ENCODE data around the gene PRKAR1B. TPM values are rescaled to one million over a fixed set of nuclear protein-coding genes. Genes with fewer than 3 reads are reported as not detected.

Gene PRKAR1B
- polyA plus RNA-seq, 1 of the 3 experiments (the other 2 are of a cell fraction) = 63.7 TPM

DNA sequence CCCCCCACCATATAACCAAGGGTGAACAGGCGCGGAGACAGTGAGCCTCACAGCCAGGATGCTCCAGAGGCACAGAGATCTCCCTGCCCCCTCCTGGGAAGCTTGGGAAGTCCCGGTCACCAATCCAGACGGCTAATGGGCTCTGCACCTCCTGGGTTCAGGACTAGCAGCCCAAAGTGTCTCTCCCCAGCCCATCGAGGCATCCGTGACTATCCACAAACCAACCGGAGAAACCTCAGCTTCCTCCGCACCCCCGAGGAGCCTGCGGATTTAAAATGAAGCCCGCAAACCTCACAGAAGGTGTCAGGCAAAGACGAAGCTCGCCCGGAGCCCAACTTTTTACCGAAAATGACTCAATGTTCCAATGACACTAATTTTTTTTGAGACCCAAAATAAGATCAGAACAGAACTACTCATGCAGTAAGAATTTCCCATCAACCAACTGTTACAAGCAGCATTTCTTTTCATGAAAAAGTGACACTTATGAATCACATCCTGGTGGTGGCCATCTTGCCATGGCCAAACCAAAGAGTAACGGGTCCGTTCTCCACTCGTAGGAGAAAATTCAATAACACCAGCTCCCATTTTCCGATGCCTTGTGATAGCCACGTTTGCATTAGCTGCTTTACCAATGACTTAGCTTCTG lies 213.4 kb downstream of the PRKAR1B start (continued):
- TF ChIP-seq FOXM1 (IDR thresholded peaks at IDR 0.05; ENCODE audit: low read depth) (no peak), GABPA (IDR thresholded peaks at IDR 0.05; ENCODE audit: low read depth) (no peak), NRF1 (IDR thresholded peaks at IDR 0.05; ENCODE audit: low read depth, low read length) (no peak), YY1 (IDR thresholded peaks at IDR 0.05; ENCODE audit: low read depth) (peak; percentile 83), MXI1 (IDR thresholded peaks at IDR 0.05; ENCODE audit: low read depth, low read length) (no peak), RFX5 (IDR thresholded peaks at IDR 0.05; ENCODE audit: low read length) (no peak), SMC3 (IDR thresholded peaks at IDR 0.05; ENCODE audit: low read depth, low read length) (no peak), SIN3A (IDR thresholded peaks at IDR 0.05; ENCODE audit: borderline replicate concordance, low read depth, low read length) (no peak), FOSL2 (IDR thresholded peaks at IDR 0.05; ENCODE audit: borderline replicate concordance, low read depth) (peak; percentile 88), POLR2AphosphoS5 (IDR thresholded peaks at IDR 0.05; ENCODE audit: low read depth, low read length) (peak; percentile 40; the same call in 1 of the 2 replicates), JUND (IDR thresholded peaks at IDR 0.05) (peak; percentile 85), TEAD4 (IDR thresholded peaks at IDR 0.05; ENCODE audit: borderline replicate concordance, insufficient read depth) (peak; percentile 35; the same call in 1 of the 2 replicates), ELF1 (IDR thresholded peaks at IDR 0.05) (no peak), REST (IDR thresholded peaks at IDR 0.05; ENCODE audit: low read depth, low read length) (no peak), EZH2phosphoT487 (IDR thresholded peaks at IDR 0.05; ENCODE audit: borderline replicate concordance, low read depth) (no peak), RXRA (IDR thresholded peaks at IDR 0.05; ENCODE audit: borderline replicate concordance, low read depth) (no peak; the same call in 1 of the 2 replicates), IRF3 (IDR thresholded peaks at IDR 0.05; ENCODE audit: low read depth, low read length) (no peak), TCF12 (IDR thresholded peaks at IDR 0.05) (peak; percentile 38; the same call in 1 of the 2 replicates), RCOR1 (IDR thresholded peaks at IDR 0.05; ENCODE audit: low read length) (no peak)
- TF ChIP-seq, protein P1, sequence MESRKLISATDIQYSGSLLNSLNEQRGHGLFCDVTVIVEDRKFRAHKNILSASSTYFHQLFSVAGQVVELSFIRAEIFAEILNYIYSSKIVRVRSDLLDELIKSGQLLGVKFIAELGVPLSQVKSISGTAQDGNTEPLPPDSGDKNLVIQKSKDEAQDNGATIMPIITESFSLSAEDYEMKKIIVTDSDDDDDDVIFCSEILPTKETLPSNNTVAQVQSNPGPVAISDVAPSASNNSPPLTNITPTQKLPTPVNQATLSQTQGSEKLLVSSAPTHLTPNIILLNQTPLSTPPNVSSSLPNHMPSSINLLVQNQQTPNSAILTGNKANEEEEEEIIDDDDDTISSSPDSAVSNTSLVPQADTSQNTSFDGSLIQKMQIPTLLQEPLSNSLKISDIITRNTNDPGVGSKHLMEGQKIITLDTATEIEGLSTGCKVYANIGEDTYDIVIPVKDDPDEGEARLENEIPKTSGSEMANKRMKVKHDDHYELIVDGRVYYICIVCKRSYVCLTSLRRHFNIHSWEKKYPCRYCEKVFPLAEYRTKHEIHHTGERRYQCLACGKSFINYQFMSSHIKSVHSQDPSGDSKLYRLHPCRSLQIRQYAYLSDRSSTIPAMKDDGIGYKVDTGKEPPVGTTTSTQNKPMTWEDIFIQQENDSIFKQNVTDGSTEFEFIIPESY (IDR thresholded peaks at IDR 0.05; ENCODE audit: borderline replicate concordance, low read depth) = no peak
- TF ChIP-seq, protein P2, sequence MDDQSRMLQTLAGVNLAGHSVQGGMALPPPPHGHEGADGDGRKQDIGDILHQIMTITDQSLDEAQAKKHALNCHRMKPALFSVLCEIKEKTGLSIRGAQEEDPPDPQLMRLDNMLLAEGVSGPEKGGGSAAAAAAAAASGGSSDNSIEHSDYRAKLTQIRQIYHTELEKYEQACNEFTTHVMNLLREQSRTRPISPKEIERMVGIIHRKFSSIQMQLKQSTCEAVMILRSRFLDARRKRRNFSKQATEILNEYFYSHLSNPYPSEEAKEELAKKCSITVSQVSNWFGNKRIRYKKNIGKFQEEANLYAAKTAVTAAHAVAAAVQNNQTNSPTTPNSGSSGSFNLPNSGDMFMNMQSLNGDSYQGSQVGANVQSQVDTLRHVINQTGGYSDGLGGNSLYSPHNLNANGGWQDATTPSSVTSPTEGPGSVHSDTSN (IDR thresholded peaks at IDR 0.05) = peak; percentile 63
- TF ChIP-seq, protein P3, sequence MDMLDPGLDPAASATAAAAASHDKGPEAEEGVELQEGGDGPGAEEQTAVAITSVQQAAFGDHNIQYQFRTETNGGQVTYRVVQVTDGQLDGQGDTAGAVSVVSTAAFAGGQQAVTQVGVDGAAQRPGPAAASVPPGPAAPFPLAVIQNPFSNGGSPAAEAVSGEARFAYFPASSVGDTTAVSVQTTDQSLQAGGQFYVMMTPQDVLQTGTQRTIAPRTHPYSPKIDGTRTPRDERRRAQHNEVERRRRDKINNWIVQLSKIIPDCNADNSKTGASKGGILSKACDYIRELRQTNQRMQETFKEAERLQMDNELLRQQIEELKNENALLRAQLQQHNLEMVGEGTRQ (IDR thresholded peaks at IDR 0.05; ENCODE audit: borderline replicate concordance, low read depth, low read length) = no peak
